Suppressor macrophage treated with lipopolysaccharide for 1 hour (primary cell): ENCODE measurements around the gene BFAR.
"Not testable (repeated sequence)": the region's sequence is repeated elsewhere in the genome, so short reads cannot be mapped to it uniquely, and the experiment has no call there.

Source experiments
- DNase-seq, 3 donors: peaks; one replicate each; pipeline ENCODE4 v3.0.0-alpha.2; 2020 to 2022

Gene BFAR, protein sequence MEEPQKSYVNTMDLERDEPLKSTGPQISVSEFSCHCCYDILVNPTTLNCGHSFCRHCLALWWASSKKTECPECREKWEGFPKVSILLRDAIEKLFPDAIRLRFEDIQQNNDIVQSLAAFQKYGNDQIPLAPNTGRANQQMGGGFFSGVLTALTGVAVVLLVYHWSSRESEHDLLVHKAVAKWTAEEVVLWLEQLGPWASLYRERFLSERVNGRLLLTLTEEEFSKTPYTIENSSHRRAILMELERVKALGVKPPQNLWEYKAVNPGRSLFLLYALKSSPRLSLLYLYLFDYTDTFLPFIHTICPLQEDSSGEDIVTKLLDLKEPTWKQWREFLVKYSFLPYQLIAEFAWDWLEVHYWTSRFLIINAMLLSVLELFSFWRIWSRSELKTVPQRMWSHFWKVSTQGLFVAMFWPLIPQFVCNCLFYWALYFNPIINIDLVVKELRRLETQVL

DNA sequence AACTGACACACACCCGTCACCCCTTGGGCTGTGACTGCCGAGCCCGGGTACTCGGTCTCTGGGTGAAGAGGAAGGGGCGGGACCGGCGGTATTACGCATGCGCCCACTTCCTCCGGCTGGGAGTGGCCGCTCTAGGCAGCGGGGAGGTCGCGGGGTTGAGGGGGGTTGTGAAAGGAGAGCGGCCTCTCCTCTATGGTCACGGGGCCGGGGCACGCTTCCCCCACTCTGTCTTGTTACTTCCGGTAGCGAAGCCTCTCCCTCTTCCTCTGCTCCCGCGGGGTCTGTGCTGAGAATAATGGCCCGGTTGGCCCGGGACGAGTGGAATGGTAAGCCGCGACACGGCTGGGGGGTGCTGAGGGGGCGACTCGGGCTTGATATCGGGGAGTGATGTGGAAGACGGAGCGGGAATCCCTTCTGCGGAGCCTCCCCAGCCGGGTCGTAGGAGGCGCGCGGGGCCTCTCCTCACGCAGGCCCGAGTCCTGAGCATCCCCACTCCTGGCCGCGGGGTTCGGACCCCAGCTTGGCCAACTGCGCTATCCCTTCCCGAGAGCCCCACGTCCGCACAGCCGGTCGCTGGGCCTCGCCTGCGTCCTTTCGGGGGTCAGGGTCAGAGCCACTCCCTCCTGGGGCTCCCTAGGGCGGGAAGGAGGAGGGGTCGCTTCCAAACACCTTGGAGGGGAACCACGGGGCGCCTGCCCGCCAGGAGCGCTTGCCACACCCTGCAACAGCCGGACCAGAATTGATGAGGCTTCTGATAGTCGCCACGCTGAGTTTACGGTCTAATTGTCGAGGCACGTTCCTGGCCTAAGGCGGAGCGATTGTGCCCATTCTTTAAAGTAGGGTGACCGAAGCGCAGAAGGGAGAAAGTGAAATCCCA lies at the start of gene BFAR:
BFAR (plus strand) TSS at position 259 of the 877 bp plus-strand sequence. CDS start 11,396 bp downstream, outside the sequence.
- DNase-seq: peak; percentile 98 to 99 (median 99)

- no peak for DNase-seq
Measured at GRCh38 chr16:14585287-14585686, 47.5 kb upstream of the BFAR start.

DNA sequence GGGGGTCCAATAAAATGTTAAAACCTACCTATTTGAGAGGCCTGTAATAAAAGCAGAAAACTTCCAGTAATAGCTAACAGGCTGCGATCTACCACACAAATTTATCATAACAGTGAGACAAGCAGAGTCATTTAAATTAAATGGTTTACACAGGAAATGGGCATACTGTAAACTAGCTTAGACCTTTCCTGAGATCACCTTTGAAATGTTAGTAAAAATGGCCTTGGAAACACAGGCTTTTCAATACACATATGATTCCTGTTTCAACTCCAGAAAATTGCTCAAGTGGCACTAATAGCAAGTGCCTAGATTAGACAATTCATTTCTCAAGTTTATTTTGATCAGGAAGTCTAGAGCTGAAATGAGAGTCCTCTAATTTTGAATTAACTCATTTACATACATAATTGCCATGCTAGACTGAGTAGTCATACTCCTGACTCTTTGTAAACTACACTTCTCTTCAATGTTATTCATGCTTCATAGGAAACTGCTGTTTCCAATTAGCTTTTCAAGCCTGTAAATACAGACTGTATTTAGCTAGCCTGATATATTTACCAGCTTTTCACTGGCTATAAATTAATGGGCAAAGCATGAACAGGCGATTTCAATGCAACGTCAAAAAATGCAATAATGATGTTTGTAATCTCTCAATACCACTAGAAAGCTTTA lies 46.0 kb upstream of the BFAR start:
- no peak for DNase-seq

- peak; percentile 11 to 40 (median 22) for DNase-seq
Measured at GRCh38 chr16:14600164-14600563, 32.6 kb upstream of the BFAR start.

DNA sequence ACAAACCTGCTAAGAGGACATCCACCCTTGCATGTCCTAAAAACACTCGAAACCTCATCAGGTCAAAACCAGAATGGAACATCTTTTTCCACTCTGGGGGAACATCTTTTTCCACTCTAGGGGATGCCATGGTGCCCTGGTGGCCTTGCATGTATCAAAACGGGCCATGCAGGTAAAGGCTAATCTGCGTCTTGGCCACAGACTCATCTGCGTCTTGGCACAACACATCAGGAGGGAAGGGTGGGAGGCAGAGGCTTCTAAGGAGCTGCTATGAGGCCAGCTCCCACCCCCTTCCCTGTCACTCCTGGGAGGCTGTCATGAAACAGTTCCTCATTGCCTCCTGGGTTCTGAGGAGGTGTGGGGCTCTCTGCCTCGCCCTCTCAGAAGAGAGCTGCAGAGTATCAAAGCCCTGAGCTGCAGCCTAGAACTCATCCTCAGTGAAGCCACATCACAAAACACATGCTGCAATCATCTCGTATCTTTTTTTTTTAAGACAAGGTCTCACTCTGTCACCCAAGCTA lies 30.2 kb upstream of the BFAR start:
- DNase-seq: no peak

GRCh38 chr16:14606102-14606501 lies 26.6 kb upstream of the BFAR start:
- no peak for DNase-seq

GRCh38 chr16:14608111-14608566 lies 24.6 kb upstream of the BFAR start:
- no peak for DNase-seq

DNA sequence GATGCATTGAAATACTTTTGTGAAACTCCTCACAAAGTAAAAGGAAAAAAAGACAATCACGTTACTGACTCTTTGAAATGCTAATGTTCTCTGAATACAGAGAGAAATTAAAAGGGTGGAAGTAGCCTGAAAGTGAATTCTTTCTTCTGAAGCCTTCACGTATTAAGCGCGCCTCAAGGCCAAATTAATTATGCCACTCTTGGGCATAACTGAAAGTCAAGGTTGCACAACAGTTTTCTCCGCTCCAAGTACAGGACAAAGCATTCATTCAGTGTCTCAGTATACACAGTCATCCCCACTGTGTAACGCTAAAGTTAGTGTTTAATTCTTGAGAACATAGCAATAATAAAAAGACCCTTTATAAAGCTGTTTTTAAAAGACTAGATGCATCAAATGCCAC lies 24.1 kb upstream of the BFAR start:
- DNase-seq: no peak

DNA sequence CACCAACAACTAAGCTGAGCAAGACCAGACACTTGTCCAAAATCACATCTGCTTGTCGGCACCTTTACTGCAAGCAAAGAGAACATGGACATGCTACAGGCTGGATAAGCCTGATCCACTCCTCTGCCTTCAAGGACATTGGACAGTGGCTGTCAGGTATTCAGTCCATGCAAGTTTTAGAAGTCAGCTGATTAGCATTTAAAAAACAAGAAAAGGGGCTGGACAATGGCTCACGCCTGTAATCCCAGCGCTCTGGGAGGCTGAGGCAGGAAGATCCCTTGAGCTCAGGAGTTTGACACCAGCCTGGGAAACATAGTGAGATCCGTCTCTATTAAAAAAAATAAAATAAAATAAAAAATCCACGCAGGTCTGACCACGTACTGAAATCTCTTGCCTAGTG lies 23.0 kb upstream of the BFAR start:
- no peak for DNase-seq

- no peak for DNase-seq
Measured at GRCh38 chr16:14611660-14612059, 21.1 kb upstream of the BFAR start.

DNA sequence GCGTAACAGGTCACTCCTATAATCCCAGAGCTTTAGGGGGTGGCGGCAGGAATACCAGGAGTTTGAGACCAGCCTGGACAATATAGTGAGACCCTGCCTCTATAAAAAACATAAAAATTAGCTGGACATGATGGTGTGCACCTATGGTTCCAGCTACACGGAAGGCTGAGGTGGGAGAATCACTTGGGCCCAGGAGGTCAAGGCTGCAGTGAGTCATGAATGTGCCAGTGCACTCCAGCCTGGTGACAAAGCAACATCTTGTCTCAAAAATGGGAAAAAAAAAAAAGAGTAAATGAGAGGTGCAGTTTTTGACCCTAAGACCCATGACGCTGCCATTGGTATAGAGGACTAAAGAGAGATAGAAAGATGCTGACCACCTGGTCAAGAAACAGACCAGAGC lies 18.8 kb upstream of the BFAR start:
- no peak for DNase-seq

DNA sequence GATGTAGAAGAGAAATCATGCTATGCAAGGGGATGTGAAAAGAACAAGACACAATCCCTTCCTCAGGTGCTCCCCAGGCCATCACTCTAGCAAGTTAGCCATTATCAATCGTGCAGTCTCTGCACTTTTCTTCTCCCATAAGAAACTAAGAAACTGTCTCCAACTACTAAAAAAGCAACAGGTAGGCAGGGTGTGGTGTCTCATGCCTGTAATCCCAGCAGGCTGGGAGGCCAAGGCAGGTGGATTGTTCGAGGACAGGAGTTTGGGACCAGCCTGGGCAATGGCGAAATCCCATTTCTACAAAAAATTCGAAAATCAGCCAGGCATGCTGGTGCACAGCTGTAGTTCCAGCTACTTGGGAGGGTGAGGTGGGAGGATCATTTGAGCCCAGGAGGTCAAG lies 16.5 kb upstream of the BFAR start:
- DNase-seq: no peak

- DNase-seq: no peak
Measured at GRCh38 chr16:14618566-14618965, 14.2 kb upstream of the BFAR start.

DNA sequence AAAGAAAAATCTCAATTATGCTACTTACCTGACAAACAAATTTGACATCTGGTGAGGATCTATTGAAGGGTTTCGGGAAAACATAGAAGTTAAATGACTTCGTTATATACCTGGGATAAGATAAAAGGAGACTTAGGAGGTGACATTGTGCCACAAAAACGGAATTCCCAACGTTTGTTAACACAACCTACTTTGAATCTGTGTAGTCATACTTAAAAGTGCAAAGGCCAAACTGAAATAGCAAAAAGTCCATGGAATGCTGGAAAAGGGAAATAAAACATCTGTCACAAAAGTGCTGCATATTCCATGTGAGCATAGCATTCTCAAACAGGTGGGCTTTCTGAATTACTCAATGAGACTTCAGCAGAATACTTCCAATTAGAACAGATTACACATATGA lies 5.7 kb upstream of the BFAR start:
- peak; percentile 24 to 47 (median 41) for DNase-seq

DNA sequence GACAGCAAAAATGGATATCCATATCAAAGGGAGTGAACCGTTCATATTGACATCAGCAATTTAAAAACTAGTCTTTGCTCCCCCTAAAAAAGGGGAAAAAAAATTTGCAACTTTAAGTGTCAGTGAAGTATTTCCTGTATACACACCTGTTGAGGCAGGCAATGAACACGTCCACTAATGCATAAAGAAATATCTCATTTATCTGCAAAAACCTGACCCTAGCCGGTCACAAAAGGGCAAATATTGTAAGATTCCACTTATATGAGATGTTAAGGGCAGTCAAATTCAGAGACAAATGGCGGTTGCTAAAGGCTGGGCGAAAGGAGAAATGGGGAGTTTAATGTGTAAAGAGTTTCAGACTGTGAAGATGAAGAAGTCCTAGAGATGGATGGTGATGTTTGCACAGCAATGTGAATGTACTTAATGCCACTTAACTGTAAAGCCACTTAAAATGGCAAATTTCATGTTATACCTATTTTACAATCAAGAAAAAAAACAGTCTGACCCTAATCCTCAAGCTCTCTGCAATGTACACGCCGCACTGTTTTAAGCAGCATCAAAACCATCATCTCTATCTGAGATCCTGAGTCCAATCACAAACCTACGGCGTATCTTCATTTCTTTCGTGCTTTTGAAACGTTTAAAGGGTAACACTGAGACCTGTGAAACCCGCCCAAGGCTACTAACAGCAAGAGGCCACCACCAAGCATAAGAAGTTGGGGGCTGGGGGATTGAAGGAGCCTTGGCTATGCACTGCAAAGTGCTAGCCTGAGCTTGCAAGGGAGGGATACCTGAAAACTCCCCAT lies 3.7 kb upstream of the BFAR start:
- peak in 1 of 3 donors; percentile 13 for DNase-seq

DNA sequence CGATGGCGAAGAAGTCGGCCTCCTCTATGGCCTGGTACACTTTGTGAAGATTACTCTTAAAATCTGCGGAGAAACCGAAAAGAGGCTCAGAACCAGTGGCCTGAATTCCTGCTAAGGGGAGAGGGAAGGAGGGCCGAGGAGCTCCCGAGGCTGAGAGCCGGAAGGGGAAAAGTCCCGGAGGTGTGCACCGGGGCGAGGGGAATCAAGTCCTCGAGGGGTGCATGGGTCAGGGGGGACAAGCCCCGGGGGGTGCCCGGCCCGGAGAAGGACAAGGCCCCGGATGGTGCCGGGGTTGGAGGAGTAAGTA lies 3.2 kb upstream of the BFAR start:
- DNase-seq: peak in 1 of 3 donors; percentile 5

DNA sequence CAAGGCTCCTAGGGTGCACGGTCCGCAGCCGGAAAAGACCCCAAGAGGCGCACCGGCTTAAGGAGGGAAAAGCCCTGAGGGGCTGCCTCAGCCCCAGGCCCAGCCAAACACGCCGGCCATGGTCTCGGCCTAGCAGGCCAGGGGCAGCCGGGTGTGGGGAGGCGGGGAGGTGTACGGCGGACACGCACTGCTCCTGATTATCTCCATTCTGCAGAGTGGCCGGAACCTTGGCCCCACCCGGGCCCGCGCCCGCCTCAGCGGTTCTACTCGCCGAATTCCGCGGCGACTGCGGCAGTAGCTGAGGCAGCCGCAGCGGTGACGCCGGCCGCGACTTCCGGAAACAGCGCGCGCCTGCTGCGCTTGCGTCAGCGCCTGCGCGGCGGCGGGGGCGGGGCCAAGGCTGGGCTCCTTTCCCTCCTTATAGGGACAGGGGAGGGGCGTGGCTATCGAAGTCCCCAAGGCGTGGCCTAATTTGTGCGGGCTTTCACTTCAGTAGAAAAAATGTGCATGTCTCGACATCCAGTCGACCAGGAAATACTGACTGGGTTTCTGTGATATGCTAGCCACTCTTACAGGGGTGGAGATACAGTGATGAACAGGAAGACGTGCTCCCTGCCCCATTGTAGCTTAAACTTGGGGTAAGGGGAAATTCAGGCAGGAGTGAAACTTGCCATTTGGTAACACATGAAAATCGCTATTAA lies 2.7 kb upstream of the BFAR start, which contains the start of gene PARN:
PARN (minus strand) TSS at position 342 of the 701 bp plus-strand sequence; CDS start at position 207, 135 bp downstream.
- peak; percentile 97 to 99 (median 99) for DNase-seq

GRCh38 chr16:14630620-14631330 lies 2.0 kb upstream of the BFAR start:
- DNase-seq: not testable (repeated sequence)

GRCh38 chr16:14634389-14634725 lies 1.6 kb downstream of the BFAR start:
- no peak for DNase-seq

- DNase-seq: no peak
Measured at GRCh38 chr16:14635395-14636165, 2.8 kb downstream of the BFAR start.
